GM12878 (cell line): ENCODE results near the gene PPIC. TPM values are rescaled to one million over a fixed set of nuclear protein-coding genes. Genes with fewer than 3 reads are reported as not detected.

Experiments used
- ATAC-seq: fragments of 200-7000 bp; cut with Tn5 transposase; 3 replicates; pipeline ENCODE4 v1.9.1; 2020; ENCODE audit warnings: mild to moderate bottlenecking, moderate library complexity
- BruUV-seq: library from RNA; stranded (reverse); fragments of 400-500 nt; replicated peaks from 2 replicates; lab custom pipeline; 2021; lab: Mats Ljungman, UMichigan
- CTCF ChIA-PET: fragments of 300-600 bp; sonication (Branson Sonifier 250); formaldehyde crosslinking; extraction: SDS; loops from one replicate; lab custom pipeline; 2021; ENCODE audit warnings: inconsistent platforms; lab: Yijun Ruan, JAX
- POLR2A ChIA-PET: fragments of 350-600 bp; formaldehyde crosslinking; extraction: SDS; loops from one replicate; lab custom pipeline; 2021; ENCODE audit warnings: inconsistent platforms; lab: Charles Lee
- RAD21 ChIA-PET: fragments of 300-600 bp; sonication (Branson Sonifier 250); formaldehyde crosslinking; loops from one replicate; lab custom pipeline; 2023; ENCODE audit warnings: antibody characterized with exemption; ENCODE audit not compliant: unreplicated experiment; lab: Charles Lee
- SMC1A ChIA-PET: fragments of 300-600 bp; sonication (Branson Sonifier 250); formaldehyde crosslinking; loops from one replicate; lab custom pipeline; 2023; ENCODE audit not compliant: unreplicated experiment, uncharacterized antibody; lab: Charles Lee
- DNase-seq: peaks from one replicate; pipeline ENCODE4 v3.0.0-alpha.2; 2011; ENCODE audit warnings: low read depth, low spot score
- FAIRE-seq: peaks from 3 replicates; lab custom pipeline; 2011; peaks lifted over from hg19 to GRCh38; lab: Jason Lieb, UNC
- H2AFZ ChIP-seq: 2 replicates; pipeline ENCODE4 v1.6.0; 2011; ENCODE audit warnings: low read depth, low read length, control low read depth; ENCODE audit not compliant: control insufficient read depth
- H3K27ac ChIP-seq: 2 replicates; pipeline ENCODE4 v1.5.1; 2011; ENCODE audit warnings: control low read depth; ENCODE audit not compliant: control insufficient read depth, insufficient read depth
- H3K27me3 ChIP-seq, 2 experiments: replicated peaks in 1 of 2; 2 replicates each; pipeline versions ENCODE4 v1.6.0 to v1.6.1; 2011; ENCODE audit warnings: low read length in 1 of 2; ENCODE audit not compliant: control insufficient read depth in 2 of 2, insufficient read depth in 2 of 2
- H3K36me3 ChIP-seq, 2 experiments: 2 replicates each; pipeline ENCODE4 v1.5.1; 2011; ENCODE audit warnings: low read length in 1 of 2; ENCODE audit not compliant: control insufficient read depth in 2 of 2, insufficient read depth in 2 of 2
- H3K4me1 ChIP-seq: 2 replicates; pipeline ENCODE4 v1.6.1; 2011; ENCODE audit warnings: mild to moderate bottlenecking, low read length, moderate library complexity, mixed read lengths; ENCODE audit not compliant: control insufficient read depth, insufficient read depth
- H3K4me2 ChIP-seq: 2 replicates; pipeline ENCODE4 v1.6.0; 2011; ENCODE audit warnings: control low read depth; ENCODE audit not compliant: control insufficient read depth, insufficient read depth
- H3K4me3 ChIP-seq: fragments of 200-600 bp; sonication (generic); 2 replicates; pipeline ENCODE4 v1.5.1; 2016
- H3K79me2 ChIP-seq: 2 replicates; pipeline ENCODE4 v1.6.0; 2011; ENCODE audit warnings: low read length; ENCODE audit not compliant: control insufficient read depth, insufficient read depth
- H3K9ac ChIP-seq: 2 replicates; pipeline ENCODE4 v1.8.0; 2011; ENCODE audit warnings: low read length, control low read depth, mixed read lengths; ENCODE audit not compliant: control insufficient read depth, insufficient read depth
- H3K9me3 ChIP-seq: replicated peaks from 3 replicates; pipeline ENCODE4 v1.5.1; 2011; ENCODE audit warnings: mild to moderate bottlenecking, low read length; ENCODE audit not compliant: control insufficient read depth, insufficient read depth
- H4K20me1 ChIP-seq: 2 replicates; pipeline ENCODE4 v1.6.0; 2011; ENCODE audit not compliant: control insufficient read depth, insufficient read depth
- ATF7 ChIP-seq: fragments of 450-650 bp; IDR thresholded peaks from 2 replicates; pipeline ENCODE4 v1.6.1; 2016; ENCODE audit warnings: low read depth, mild to moderate bottlenecking
- KLF5 ChIP-seq: fragments of 450-650 bp; IDR thresholded peaks from 2 replicates; pipeline ENCODE4 v1.6.1; 2014; ENCODE audit warnings: mild to moderate bottlenecking; ENCODE audit not compliant: partially characterized antibody
- SMAD5 ChIP-seq: IDR thresholded peaks from 2 replicates; pipeline ENCODE4 v1.6.1; 2016; ENCODE audit warnings: antibody characterized with exemption, low read depth
- TCF3 ChIP-seq: IDR thresholded peaks from 2 replicates; pipeline ENCODE4 v1.6.1; 2012; ENCODE audit warnings: low read depth, mild to moderate bottlenecking, low read length, borderline replicate concordance; ENCODE audit not compliant: insufficient read depth
- ZBTB33 ChIP-seq: fragments of 450-650 bp; IDR thresholded peaks from 2 replicates; pipeline ENCODE4 v1.6.1; 2017; ENCODE audit warnings: mild to moderate bottlenecking
- ZBTB4 ChIP-seq: fragments of 450-650 bp; formaldehyde crosslinking; IDR thresholded peaks from 2 replicates; pipeline ENCODE4 v1.4.0; 2022; ENCODE audit warnings: mild to moderate bottlenecking, moderate library complexity
- ZNF384 ChIP-seq: IDR thresholded peaks from 2 replicates; pipeline ENCODE4 v1.6.1; 2012; ENCODE audit warnings: low read depth, mild to moderate bottlenecking, low read length, improper control_type of control experiment, borderline replicate concordance
- ZZZ3 ChIP-seq: IDR thresholded peaks from 2 replicates; pipeline ENCODE4 v1.6.1; 2011; ENCODE audit warnings: low read depth; ENCODE audit not compliant: control insufficient read depth, insufficient read length
- in situ Hi-C: fragments of 300-500 bp; cut with MboI; formaldehyde crosslinking; loops from 9 replicates; pipeline ENCODE4 v1.14.3; 2018; ENCODE audit warnings: mixed read lengths
- intact Hi-C: fragments of 100-400 bp; cut with micrococcal nuclease; formaldehyde crosslinking; loops from one replicate; pipeline ENCODE4 v1.14.2; 2022; ENCODE audit not compliant: unreplicated experiment
- polyA plus RNA-seq, 11 experiments: library from polyadenylated mRNA; depleted of rRNA in 4 of 11; unstranded in 6 of 11; stranded (reverse) in 5 of 11; fragments of >200 nt; fragmentation: Nextera tagmentation in 4 of 11; fragmentation: Illumina TruSeq in 1 of 11; extraction: Ambion mirVana in 4 of 11; extraction: Trizol in 1 of 11; gene quantifications; 1 replicate in 1 of 11; 2 replicates in 10 of 11; pipeline versions ENCODE4 v1.2.1 to v1.2.3, GENCODE V29; 2011 to 2016; ENCODE audit warnings: inconsistent platforms in 2 of 11, missing spikeins in 2 of 11, low read depth in 1 of 11
- total RNA-seq, 4 experiments: library from RNA; depleted of rRNA in 3 of 4; stranded (reverse); fragments of >200 nt in 3 of 4; fragmentation: Illumina TruSeq in 1 of 4; extraction: Trizol in 1 of 4; gene quantifications; 2 replicates each; pipeline versions ENCODE4 v1.2.1 to v1.2.3, GENCODE V29; 2013 to 2021

PPIC gene
- total and polyA plus RNA-seq, 10 of the 15 experiments (the other 5 are each of a cell fraction or from before 2014, with no cell fraction given): 0.12 to 0.21 TPM; not detected in 8

- BruUV-seq: no TSS peak
- SMC1A ChIA-PET: interaction anchor here (0.7 to 1.4 kb wide), 2 partner anchors 14 to 1754 kb away, joined by 3 to 8 read pairs; no protein-coding TSS in a partner anchor
- no peak overlapping the region for H3K9ac ChIP-seq
- H2AFZ ChIP-seq: no peak overlapping the region
- no peaks in the 10 kb centered on the region for H3K79me2 ChIP-seq
- intact Hi-C loops: no loop called here
- H3K27me3 ChIP-seq: no peaks in the 10 kb centered on the region
- H3K4me2 ChIP-seq: no peak overlapping the region
- RAD21 ChIA-PET: no interaction called here
- no peaks in the 10 kb centered on the region for H4K20me1 ChIP-seq
- DNase-seq: no peak
- H3K36me3 ChIP-seq: no peaks in the 10 kb centered on the region
- H3K4me3 ChIP-seq: no peak overlapping the region
- no peak for TF ChIP-seq ATF7
- TF ChIP-seq KLF5: no peak
- no peak for TF ChIP-seq ZBTB33
- TF ChIP-seq ZZZ3: no peak
- no peak for TF ChIP-seq ZNF384
- TF ChIP-seq TCF3: no peak
- TF ChIP-seq SMAD5: no peak
- TF ChIP-seq ZBTB4: no peak
- H3K4me1 ChIP-seq: no peaks in the 10 kb centered on the region
- ATAC-seq: no peak
- POLR2A ChIA-PET: no interaction called here
- no peak overlapping the region for H3K27ac ChIP-seq
- in situ Hi-C loops: no loop called here
- no peaks in the 10 kb centered on the region for H3K9me3 ChIP-seq
- CTCF ChIA-PET: no interaction called here
- no peak for FAIRE-seq
Measured at GRCh38 chr5:123059455-123059854, 22.9 kb upstream of the PPIC start.
